HS-5 (cell line): ENCODE results near the gene CA14.
"Not testable (repeated sequence)": the region's sequence is repeated elsewhere in the genome, so short reads cannot be mapped to it uniquely, and the experiment has no call there.

Experiments
- DNase-seq: peaks from one replicate; pipeline ENCODE4 v3.0.0-alpha.2; 2012; ENCODE audit warnings: low read depth

CA14 gene

GRCh38 chr1:150257624-150258585 is at the start of gene CA14:
TSS of gene CA14 (plus strand) at chr1:150257774. CDS start at chr1:150258129, 355 bp downstream.
- DNase-seq = no peak

GRCh38 chr1:150208460-150208859 is 49.1 kb upstream of the CA14 start:
- DNase-seq = not testable (repeated sequence)

GRCh38 chr1:150210091-150210490 is 47.5 kb upstream of the CA14 start:
- no peak for DNase-seq

- no peak for DNase-seq
These were observed 46.9 kb upstream of the CA14 start for GRCh38 chr1:150210706-150211105.

GRCh38 chr1:150212070-150212469 is 45.5 kb upstream of the CA14 start:
- no peak for DNase-seq

- no peak for DNase-seq
These were observed 44.1 kb upstream of the CA14 start for GRCh38 chr1:150213170-150214098.

GRCh38 chr1:150214099-150214756 is 43.3 kb upstream of the CA14 start:
- not testable (repeated sequence) for DNase-seq

- DNase-seq = not testable (repeated sequence)
These were observed 41.7 kb upstream of the CA14 start for GRCh38 chr1:150215855-150216254.

GRCh38 chr1:150221552-150221951 is 36.0 kb upstream of the CA14 start:
- no peak for DNase-seq

- no peak for DNase-seq
These were observed 32.6 kb upstream of the CA14 start for GRCh38 chr1:150224983-150225382.

GRCh38 chr1:150225546-150225945 is 32.0 kb upstream of the CA14 start:
- DNase-seq = no peak

GRCh38 chr1:150226486-150226885 is 31.1 kb upstream of the CA14 start:
- no peak for DNase-seq

GRCh38 chr1:150227228-150227627 is 30.3 kb upstream of the CA14 start:
- no peak for DNase-seq

- DNase-seq = not testable (repeated sequence)
These were observed 29.3 kb upstream of the CA14 start for GRCh38 chr1:150228246-150228645.

GRCh38 chr1:150232921-150233320 is 24.7 kb upstream of the CA14 start:
- DNase-seq = not testable (repeated sequence)

GRCh38 chr1:150233359-150234308 is 23.9 kb upstream of the CA14 start:
- no peak for DNase-seq

- no peak for DNase-seq
These were observed 23.3 kb upstream of the CA14 start for GRCh38 chr1:150234309-150234565.

GRCh38 chr1:150234566-150235293 is 22.8 kb upstream of the CA14 start:
- DNase-seq = no peak

GRCh38 chr1:150235294-150235851 is 22.2 kb upstream of the CA14 start:
- DNase-seq = no peak
